Measurements from ENCODE around the gene AKAP8. TPM values are rescaled to one million over a fixed set of nuclear protein-coding genes. Genes with fewer than 3 reads are reported as not detected.

The AKAP8 gene
- total RNA-seq (10 to 100 TPM; 19.8 to 38.7 (median 23.7) TPM), polyA plus RNA-seq (10 to 100 TPM in 2 of 3 donors, 1 to 10 TPM in 1; 9.5 to 14.1 (median 13.7) TPM)
- long read RNA-seq, donor 1, result 0 reads
- long read RNA-seq, donor 2, partial matches to known transcripts, result 0 of 2 reads
- long read RNA-seq, donor 2, other reads (novel, unspliced or antisense), result 0 of 2 reads
- long read RNA-seq, donor 3, result 0 reads
- long read RNA-seq, donor 4, result 0 reads
- long read RNA-seq, donor 5, result 0 reads
- long read RNA-seq, donor 6, transcript AKAP8-201 (14 exons, 3,670 nt), result major isoform, 8 of 29 reads
- long read RNA-seq, donor 6, partial matches to known transcripts, result 21 of 29 reads
- long read RNA-seq, donor 6, other reads (novel, unspliced or antisense), result 0 of 29 reads
- long read RNA-seq, donor 7, result 0 reads
- long read RNA-seq, donor 8, partial matches to known transcripts, result 0 of 3 reads
- long read RNA-seq, donor 8, other reads (novel, unspliced or antisense), result 0 of 3 reads
- long read RNA-seq, donor 9, result 0 reads
- long read RNA-seq, donor 10, partial matches to known transcripts, result 0 of 1 reads
- long read RNA-seq, donor 10, other reads (novel, unspliced or antisense), result 0 of 1 reads

DNA sequence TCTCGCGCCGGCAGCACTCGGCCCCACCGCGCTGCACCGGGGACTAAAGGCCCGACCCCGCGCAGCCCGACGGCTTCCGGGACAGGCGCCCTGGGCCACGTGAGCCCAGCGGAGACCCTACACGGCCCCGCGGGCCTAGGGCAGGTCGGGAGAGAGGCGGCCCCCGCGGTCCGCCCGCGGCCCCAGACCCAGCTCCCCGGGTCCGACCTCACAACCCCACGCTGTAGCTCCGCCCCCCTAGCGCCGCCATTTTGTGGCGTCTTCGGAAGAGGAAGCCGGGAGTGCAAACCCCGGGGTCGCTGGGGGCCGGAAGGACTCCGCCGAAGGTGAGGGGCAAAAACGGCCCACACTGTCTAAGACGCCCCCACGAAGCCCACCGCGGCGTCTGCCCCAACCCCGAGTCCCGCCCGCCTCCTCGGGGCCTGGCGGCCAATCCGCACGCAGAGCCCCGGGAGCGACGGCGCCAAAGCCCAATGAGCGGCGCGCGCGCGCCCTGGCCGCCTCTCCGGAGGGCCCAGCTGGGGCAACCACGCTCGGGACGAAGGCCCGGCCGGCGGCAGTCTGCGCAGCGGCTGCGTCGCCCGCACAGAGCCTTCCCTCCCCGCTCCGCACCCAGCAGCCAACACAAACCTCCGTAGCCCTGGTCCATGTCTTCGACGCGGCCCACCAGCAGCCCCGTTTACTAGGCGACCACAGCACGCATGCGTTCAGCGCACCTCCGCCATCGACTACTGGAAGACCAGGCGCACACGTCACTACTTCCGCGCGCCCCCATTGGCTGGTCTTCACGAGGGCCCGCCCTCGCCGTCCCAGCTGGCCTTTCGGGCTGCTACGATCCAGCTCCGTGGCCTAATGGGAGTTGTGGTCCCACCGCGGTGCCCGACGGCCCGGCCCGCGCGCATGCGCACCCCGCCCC, at the start of gene AKAP8:
Gene AKAP8 (minus strand): TSS at position 705 of the 916 bp plus-strand sequence. CDS start 56 bp downstream, at position 649.
- H3K27me3 ChIP-seq, result no peaks in the 10 kb centered on the region
- DNase-seq, result peak; percentile 99 to 100
- TF ChIP-seq POLR2AphosphoS5 (IDR thresholded peaks at IDR 0.05) (peak; percentile 80 to 98 (median 97)), EP300 (IDR thresholded peaks at IDR 0.05) (no peak), POLR2A (IDR thresholded peaks at IDR 0.05) (peak in 2 of 4 donors; percentile 35 to 58)
- TF ChIP-seq, protein P1, sequence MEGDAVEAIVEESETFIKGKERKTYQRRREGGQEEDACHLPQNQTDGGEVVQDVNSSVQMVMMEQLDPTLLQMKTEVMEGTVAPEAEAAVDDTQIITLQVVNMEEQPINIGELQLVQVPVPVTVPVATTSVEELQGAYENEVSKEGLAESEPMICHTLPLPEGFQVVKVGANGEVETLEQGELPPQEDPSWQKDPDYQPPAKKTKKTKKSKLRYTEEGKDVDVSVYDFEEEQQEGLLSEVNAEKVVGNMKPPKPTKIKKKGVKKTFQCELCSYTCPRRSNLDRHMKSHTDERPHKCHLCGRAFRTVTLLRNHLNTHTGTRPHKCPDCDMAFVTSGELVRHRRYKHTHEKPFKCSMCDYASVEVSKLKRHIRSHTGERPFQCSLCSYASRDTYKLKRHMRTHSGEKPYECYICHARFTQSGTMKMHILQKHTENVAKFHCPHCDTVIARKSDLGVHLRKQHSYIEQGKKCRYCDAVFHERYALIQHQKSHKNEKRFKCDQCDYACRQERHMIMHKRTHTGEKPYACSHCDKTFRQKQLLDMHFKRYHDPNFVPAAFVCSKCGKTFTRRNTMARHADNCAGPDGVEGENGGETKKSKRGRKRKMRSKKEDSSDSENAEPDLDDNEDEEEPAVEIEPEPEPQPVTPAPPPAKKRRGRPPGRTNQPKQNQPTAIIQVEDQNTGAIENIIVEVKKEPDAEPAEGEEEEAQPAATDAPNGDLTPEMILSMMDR (IDR thresholded peaks at IDR 0.05), result no peak
- H3K4me1 ChIP-seq, result peaks cover 41 to 54% (median 51%) of the 10 kb centered on the region in 4 donors
- intact Hi-C loops (cut with DNase I; ENCODE audit: low total_unique reads), result loop anchor here (5.0 kb wide), 1 partner anchor 38 kb away; the partner anchor contains the start of gene AKAP8L
- H3K4me3 ChIP-seq, result peak within 1 kb of the TSS; percentile 78 to 98 (median 93)
- peaks cover 0 to 11% (median 6%) of the 10 kb centered on the region in 4 donors for H3K36me3 ChIP-seq
- H3K9me3 ChIP-seq, result no peaks in the 10 kb centered on the region
- peak within 1 kb of the TSS; percentile 90 to 100 (median 98) for H3K27ac ChIP-seq
- 0% methylated on average over 40 to 111 of the region's 111 CpGs for WGBS, 5 donors

DNA sequence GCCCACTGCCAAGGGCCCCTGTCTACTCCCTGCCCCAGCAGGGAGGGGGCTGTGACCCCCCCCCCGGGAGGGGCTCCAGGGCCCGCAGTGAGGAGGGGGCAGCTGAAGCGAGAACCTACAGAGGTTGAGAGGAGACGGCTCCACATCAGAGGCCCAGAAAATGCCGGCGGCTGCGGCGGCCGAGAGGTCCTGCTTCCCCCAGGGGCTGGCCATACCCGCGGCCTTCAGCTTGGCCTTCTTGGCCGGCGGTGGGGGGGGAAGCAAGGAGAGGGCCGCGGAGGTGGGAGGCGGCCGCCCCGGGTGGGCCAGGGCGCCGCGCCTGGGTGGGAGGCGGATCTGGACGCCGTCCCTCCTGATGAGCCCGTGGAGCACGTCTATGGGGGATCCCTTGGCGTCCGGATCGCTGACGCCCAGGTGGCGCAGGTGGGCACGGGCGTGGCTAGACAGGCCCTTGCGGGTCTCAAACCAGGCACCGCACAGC, 48.4 kb upstream of the AKAP8 start:
- peaks cover 0 to 6% (median 0%) of the 10 kb centered on the region in 4 donors for H3K9me3 ChIP-seq
- 91 to 96% (median 93%) methylated on average over 20 to 35 of the region's 35 CpGs for WGBS, 5 donors
- no peak for DNase-seq
- intact Hi-C loops (cut with DNase I; ENCODE audit: low total_unique reads), result no loop called here
- peaks cover 23 to 39% (median 35%) of the 10 kb centered on the region in 4 donors for H3K4me1 ChIP-seq
- peaks cover 40 to 69% (median 69%) of the 10 kb centered on the region in 4 donors for H3K36me3 ChIP-seq
- H3K27ac ChIP-seq, result no peak overlapping the region
- H3K27me3 ChIP-seq, result no peaks in the 10 kb centered on the region
- TF ChIP-seq POLR2A (IDR thresholded peaks at IDR 0.05) (no peak), EP300 (IDR thresholded peaks at IDR 0.05) (no peak), POLR2AphosphoS5 (IDR thresholded peaks at IDR 0.05) (no peak)
- TF ChIP-seq, protein P1 (IDR thresholded peaks at IDR 0.05), result no peak
- H3K4me3 ChIP-seq, result no peak overlapping the region

DNA sequence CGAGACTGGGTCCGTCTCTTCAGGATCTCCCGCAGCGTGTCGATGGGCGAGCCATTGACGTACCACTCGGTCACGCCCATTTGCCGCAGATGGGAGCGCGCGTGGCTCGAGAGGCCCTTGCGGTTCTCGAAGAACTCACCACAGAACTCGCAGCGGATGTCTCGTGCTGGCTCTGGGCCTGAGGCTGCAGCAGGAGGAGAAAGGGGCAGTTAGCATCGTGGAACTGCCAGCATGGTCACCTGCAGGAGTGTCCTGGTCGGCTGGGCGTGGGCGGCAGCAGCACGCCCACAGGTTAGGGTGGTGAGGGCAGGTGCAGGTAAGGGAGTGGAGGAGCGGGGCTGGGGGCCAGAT, 47.7 kb upstream of the AKAP8 start:
- intact Hi-C loops (cut with DNase I; ENCODE audit: low total_unique reads), result no loop called here

More for the DNA sequence above, 47.7 kb upstream of the AKAP8 start:
- Histone ChIP-seq H3K9me3 (peaks cover 0 to 7% (median 0%) of the 10 kb centered on the region in 4 donors), H3K27ac (no peak overlapping the region), H3K27me3 (no peaks in the 10 kb centered on the region), H3K36me3 (peaks cover 47 to 77% (median 76%) of the 10 kb centered on the region in 4 donors), H3K4me1 (peaks cover 29 to 44% (median 38%) of the 10 kb centered on the region in 4 donors), H3K4me3 (no peak overlapping the region)
- WGBS, 5 donors, result 96 to 97% (median 97%) methylated on average over 16 to 25 of the region's 25 CpGs
- TF ChIP-seq, protein P1 (IDR thresholded peaks at IDR 0.05), result no peak
- TF ChIP-seq POLR2AphosphoS5 (IDR thresholded peaks at IDR 0.05) (no peak), EP300 (IDR thresholded peaks at IDR 0.05) (no peak), POLR2A (IDR thresholded peaks at IDR 0.05) (no peak)
- DNase-seq, result no peak
